22Rv1 (cell line): ENCODE results near the gene SLC39A1.
"Not testable (repeated sequence)": the region's sequence is repeated elsewhere in the genome, so short reads cannot be mapped to it uniquely, and the experiment has no call there.

ENCODE experiments used
- H3K27ac ChIP-seq: fragments of 450-650 bp; 2 replicates; pipeline ENCODE4 v1.5.1; 2017
- CTCF ChIP-seq: fragments of 450-650 bp; IDR thresholded peaks from 2 replicates; pipeline ENCODE4 v1.5.1; 2017; ENCODE audit warnings: mild to moderate bottlenecking
- ZFX ChIP-seq: fragments of 450-650 bp; IDR thresholded peaks from 2 replicates; pipeline ENCODE4 v1.6.1; 2017; ENCODE audit warnings: antibody characterized with exemption, borderline replicate concordance

Gene SLC39A1

DNA sequence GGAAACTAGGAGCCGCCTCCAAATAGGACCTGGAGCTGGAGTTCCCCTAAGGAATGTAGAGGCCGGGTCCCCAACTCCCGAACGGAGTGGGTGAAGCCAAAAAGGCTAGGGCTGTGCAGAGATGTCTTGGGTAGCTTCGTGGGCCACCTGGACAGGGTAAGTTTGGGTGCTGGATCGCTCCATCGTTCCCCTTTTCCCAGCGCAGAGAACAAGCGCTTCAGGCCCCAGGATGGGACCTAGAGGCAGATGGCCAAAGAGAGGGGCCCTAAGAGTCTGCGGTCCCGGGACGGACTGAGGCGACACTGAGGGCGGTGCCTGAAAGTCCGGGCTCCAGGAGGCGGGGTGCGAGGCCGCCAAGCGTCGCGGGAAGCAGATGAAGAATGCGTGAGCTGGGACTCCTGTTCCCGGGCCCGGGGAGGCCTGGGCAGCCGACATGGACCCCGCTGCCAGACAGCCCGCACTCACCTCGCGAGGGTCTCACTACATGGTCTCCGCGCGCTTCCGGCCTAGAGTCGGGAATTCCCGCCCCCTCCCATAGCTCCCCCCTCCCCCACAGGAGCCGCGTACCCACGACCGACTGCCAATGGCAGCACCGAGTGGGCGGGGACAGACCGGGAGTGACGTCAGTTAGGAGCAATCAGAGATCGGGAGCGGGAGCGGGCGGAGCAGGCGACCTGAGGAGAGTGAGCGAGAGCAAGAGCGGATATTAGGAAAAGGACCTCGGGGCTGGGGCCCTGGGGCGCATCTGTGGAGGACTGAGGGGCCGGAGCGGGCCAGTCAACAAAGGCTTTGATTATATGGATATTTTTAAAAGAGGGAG, at the start of gene SLC39A1:
SLC39A1 (minus strand) TSS at position 508 of the 820 bp plus-strand sequence. CDS start 822 bp downstream, outside the sequence.
- TF ChIP-seq ZFX, result no peak
- TF ChIP-seq CTCF, result no peak
- peak within 1 kb of the TSS; percentile 100 for H3K27ac ChIP-seq

- not testable (repeated sequence) for H3K27ac ChIP-seq
Observed at GRCh38 chr1:154012543-154012942, 49.2 kb upstream of the SLC39A1 start.

DNA sequence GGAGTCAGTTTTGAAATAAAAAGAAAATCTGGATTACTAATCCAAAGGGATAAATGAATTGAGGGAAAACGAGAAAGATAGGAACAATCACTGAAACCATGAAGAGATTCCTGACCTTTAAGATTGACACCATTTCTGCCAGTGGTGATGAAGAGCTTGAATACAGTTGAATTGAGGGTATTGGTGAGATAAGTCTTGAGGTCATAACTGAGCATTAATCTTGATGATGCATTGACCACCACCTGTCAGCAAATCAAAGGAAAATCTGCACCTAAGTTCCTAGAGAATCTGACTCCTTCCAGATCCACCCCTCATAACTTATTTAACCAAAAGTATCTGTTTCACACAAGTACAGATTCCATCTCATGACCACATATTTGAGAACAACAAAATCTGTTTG, 48.8 kb upstream of the SLC39A1 start:
- H3K27ac ChIP-seq, result no peak overlapping the region
- no peak for TF ChIP-seq CTCF
- TF ChIP-seq ZFX, result no peak

DNA sequence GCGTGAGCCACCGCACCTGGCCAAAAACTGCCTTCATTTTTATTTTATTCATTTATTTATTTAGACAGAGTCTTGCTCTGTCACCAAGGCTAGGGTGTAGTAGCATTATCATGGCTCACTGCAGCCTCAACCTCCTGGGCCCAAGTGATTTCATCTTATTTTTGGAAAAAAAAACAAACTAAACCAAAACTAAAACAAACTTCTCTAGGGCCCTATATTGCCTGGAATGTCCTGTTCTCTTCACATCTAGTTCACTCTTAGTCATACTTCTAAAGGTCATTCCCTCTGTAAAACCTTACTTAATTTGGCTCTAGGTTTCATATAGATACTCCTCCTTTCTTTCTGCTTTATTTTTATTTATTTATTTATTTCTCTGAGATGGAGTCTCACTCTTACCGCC, 42.8 kb upstream of the SLC39A1 start:
- TF ChIP-seq CTCF (no peak), ZFX (no peak)
- no peak overlapping the region for H3K27ac ChIP-seq

GRCh38 chr1:154000420-154000819, 37.1 kb upstream of the SLC39A1 start:
- TF ChIP-seq ZFX, result no peak
- no peak for TF ChIP-seq CTCF
- no peak overlapping the region for H3K27ac ChIP-seq

- peak overlapping the region; percentile 45 for H3K27ac ChIP-seq
Observed at GRCh38 chr1:153996882-153997281, 33.5 kb upstream of the SLC39A1 start.

DNA sequence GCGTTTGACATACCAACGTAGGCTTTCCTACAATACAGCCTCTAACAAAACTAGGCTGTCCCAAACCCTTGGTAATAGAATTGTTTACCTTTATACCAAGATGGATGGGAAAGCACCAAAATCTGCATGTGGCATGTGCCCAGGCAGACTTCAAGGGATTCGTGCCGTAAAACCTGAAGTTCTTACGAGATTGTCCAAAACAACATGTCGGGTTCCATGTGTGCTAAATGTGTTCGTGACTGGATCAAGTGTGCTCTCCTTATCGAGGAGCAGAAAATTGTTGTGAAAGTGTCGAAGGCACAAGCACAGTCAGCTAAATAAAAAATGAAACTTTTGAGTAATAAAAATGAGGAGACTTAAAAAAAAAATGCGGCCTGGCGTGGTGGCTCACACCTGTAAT, 32.3 kb upstream of the SLC39A1 start:
- H3K27ac ChIP-seq, result peak overlapping the region; percentile 45; the same call in 1 of the 2 replicates
- TF ChIP-seq CTCF, result no peak
- TF ChIP-seq ZFX, result no peak

GRCh38 chr1:153995202-153995601, 31.9 kb upstream of the SLC39A1 start:
- no peak overlapping the region; the same call in 1 of the 2 replicates for H3K27ac ChIP-seq

More at GRCh38 chr1:153995202-153995601, 31.9 kb upstream of the SLC39A1 start:
- TF ChIP-seq CTCF (no peak), ZFX (no peak)
